ENCODE data around the gene SHISAL2A.

Gene SHISAL2A

DNA sequence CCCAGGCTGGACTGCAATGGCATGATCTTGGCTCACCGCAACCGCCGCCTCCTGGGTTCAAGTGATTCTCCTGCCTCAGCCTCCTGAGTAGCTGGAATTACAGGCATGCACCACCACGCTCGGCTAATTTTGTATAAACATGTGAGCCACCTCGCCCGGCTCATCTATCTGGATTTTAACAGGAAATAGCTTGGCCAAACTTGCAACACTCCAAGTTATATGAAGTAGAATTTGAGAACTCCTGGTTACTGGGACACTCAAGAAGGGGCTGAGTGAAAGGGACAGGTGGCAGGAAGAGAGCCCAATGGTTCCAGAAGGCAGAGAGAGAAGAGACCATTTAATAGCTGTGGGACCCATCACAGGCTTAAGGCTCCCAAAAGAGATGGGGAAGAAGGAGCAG is 33.7 kb upstream of the SHISAL2A start:
- Histone ChIP-seq H3K36me3 (ENCODE audit: control insufficient read depth, insufficient read depth, low read length) (no peaks in the 10 kb centered on the region), H3K9me3 (ENCODE audit: control insufficient read depth, low read length) (no peaks in the 10 kb centered on the region), H3K4me1 (ENCODE audit: control insufficient read depth, insufficient read depth, low read length) (peaks cover 19% of the 10 kb centered on the region), H3K4me3 (ENCODE audit: insufficient read depth, low read depth, low read length) (no peak overlapping the region), H3K27me3 (ENCODE audit: control insufficient read depth, insufficient read depth, low read length, poor library complexity, severe bottlenecking) (peaks cover 37% of the 10 kb centered on the region), H3K27ac (ENCODE audit: insufficient read depth, low read depth, low read length, poor library complexity, severe bottlenecking) (no peak overlapping the region)
- WGBS, 2 experiments = 92 to 94% methylated on average over 7 of the region's 7 CpGs

DNA sequence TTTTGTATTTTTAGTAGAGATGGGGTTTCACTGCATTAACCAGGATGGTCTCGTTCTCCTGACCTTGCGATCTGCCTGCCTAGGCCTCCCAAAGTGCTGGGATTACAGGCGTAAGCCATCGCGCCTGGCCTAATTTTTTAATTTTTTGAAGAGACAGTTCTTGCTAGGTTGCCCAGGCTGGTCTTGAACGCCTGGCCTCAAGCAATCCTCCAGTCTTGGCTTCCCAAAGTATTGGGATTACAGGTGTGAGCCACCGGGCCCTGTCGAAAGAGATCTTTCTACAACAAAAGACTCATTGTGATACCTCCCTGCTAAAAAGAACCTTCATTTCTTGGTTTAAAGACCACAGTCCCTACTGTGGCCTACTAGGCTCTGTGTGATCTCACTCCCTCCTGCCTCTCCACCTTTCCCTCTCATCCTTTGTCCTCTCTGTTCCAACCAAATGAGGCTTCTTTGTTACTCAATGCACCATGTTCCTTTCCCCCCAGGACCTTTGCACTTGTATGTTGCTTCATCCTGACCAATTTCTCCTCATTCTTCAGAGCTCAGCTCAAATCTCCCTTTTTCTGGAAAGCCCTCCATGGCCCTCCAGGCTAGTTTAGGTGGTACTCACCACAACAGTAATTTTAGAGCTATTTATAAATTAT is 32.3 kb upstream of the SHISAL2A start:
- WGBS, 2 experiments = 93% methylated on average over 8 of the region's 8 CpGs
- peaks cover 39% of the 10 kb centered on the region for H3K27me3 ChIP-seq (ENCODE audit: control insufficient read depth, insufficient read depth, low read length, poor library complexity, severe bottlenecking)

DNA sequence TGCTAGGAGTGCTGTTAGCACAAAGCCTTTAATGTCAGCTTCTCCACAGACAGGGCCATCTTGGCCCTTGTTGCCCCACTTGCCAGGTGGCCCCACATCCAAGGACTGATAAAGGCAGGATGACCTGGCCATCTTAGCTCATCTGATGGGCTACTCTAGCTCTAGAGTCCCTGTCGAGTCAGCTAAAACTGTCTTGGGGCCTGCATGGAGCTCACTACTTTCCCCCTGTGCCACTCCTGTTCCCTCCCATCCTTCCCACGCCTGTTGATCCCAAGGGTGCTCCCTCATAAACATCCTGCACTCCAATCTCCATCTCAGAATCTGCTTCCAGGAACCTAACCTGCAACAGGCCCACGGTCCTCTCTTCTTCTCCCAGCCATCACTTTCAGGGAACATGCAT is 31.4 kb upstream of the SHISAL2A start:
- no peaks in the 10 kb centered on the region for H3K36me3 ChIP-seq (ENCODE audit: control insufficient read depth, insufficient read depth, low read length)
- no peaks in the 10 kb centered on the region for H3K9me3 ChIP-seq (ENCODE audit: control insufficient read depth, low read length)
- 85 to 90% methylated on average over 3 of the region's 3 CpGs for WGBS, 2 experiments
- peaks cover 13% of the 10 kb centered on the region for H3K4me1 ChIP-seq (ENCODE audit: control insufficient read depth, insufficient read depth, low read length)
- peaks cover 39% of the 10 kb centered on the region for H3K27me3 ChIP-seq (ENCODE audit: control insufficient read depth, insufficient read depth, low read length, poor library complexity, severe bottlenecking)
- no peak overlapping the region for H3K27ac ChIP-seq (ENCODE audit: insufficient read depth, low read depth, low read length, poor library complexity, severe bottlenecking)
- no peak overlapping the region for H3K4me3 ChIP-seq (ENCODE audit: insufficient read depth, low read depth, low read length)

More for the DNA sequence above, 32.3 kb upstream of the SHISAL2A start:
- Histone ChIP-seq H3K4me3 (ENCODE audit: insufficient read depth, low read depth, low read length) (no peak overlapping the region), H3K27ac (ENCODE audit: insufficient read depth, low read depth, low read length, poor library complexity, severe bottlenecking) (no peak overlapping the region), H3K4me1 (ENCODE audit: control insufficient read depth, insufficient read depth, low read length) (peaks cover 13% of the 10 kb centered on the region), H3K36me3 (ENCODE audit: control insufficient read depth, insufficient read depth, low read length) (no peaks in the 10 kb centered on the region), H3K9me3 (ENCODE audit: control insufficient read depth, low read length) (no peaks in the 10 kb centered on the region)

DNA sequence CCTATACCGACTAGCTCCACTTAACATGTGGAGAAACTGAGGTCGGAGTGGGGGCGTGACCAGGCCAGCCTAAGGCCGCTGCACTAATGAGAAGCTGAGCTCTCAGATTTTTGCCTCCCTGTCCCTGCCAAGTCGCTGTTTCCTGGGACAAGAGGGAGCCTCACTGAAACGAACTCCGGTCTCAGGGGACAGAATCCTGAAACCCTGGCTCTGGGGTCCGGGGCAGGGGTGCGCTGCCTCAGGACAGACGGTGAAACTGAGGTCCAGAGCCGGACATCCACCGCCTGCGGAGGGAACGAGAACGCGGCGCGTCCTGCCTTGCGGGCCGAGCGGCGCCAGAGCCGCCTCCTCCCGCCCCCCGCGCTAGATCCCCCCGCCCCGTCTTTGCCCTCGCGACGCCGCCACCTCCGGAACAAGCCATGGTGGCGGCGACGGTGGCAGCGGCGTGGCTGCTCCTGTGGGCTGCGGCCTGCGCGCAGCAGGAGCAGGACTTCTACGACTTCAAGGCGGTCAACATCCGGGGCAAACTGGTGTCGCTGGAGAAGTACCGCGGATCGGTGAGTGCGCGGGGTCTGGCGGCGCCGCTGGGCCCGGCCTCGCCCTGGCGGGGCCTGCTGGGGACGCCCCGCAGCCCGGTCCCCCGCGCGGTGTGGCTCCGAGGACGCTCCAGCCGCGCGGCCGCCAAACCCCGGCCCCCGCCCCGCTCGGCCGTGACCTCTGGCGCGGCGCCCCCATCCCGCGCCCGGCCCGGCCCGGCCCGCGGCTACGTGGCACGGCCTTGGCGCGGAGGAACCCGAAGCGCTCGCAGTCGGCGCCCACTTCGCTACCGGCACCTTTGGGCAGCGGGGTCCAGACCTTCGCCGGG is 30.7 kb upstream of the SHISAL2A start, which contains the start of gene GPX7:
Gene GPX7 (plus strand): TSS at position 381 of the 865 bp plus-strand sequence. CDS start 39 bp downstream, at position 420.
- H3K4me1 ChIP-seq (ENCODE audit: control insufficient read depth, insufficient read depth, low read length) = peaks cover 13% of the 10 kb centered on the region
- no peaks in the 10 kb centered on the region for H3K36me3 ChIP-seq (ENCODE audit: control insufficient read depth, insufficient read depth, low read length)
- H3K4me3 ChIP-seq (ENCODE audit: insufficient read depth, low read depth, low read length) = peak within 1 kb of the TSS; percentile 54
- H3K27me3 ChIP-seq (ENCODE audit: control insufficient read depth, insufficient read depth, low read length, poor library complexity, severe bottlenecking) = peaks cover 39% of the 10 kb centered on the region
- 4% methylated on average over 97 of the region's 97 CpGs for WGBS, 2 experiments
- no peak within 1 kb of the TSS for H3K27ac ChIP-seq (ENCODE audit: insufficient read depth, low read depth, low read length, poor library complexity, severe bottlenecking)
- H3K9me3 ChIP-seq (ENCODE audit: control insufficient read depth, low read length) = no peaks in the 10 kb centered on the region

DNA sequence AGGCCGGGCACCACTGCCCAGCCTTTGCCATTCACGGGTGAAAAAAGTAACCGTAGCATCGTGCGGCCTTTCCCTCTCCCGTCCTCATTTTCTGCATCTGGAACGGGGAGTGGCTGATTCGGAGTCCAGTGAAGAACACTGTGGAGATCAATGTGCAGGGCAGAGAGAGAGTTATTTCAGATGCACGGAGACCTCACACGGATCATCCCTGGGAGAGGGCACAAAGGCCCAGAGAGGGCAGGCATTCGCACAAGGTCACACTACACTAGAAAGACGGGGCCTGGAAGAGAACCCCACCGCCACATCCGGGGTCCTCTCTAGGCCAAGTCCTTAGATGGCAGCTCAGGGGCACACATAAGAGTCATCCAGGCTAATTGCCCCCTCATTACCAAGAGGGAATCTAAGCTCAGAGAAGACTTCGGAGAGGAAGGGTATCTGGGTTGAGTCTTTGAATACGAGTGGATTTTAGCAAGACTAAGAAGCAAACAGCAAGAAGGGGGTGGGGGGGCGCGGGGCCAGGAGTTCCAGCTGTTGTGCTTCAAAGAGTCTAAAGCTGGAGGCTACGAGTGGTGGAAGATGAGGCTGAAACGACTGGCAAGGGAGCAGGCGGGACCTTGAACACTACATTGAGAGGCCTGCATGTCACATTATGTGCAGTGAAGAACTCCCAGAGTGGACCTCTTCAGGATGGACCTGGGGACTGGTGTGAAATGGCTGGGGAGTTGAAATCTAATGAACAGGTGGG is 29.9 kb upstream of the SHISAL2A start:
- 54 to 57% methylated on average over 21 of the region's 21 CpGs for WGBS, 2 experiments
- Histone ChIP-seq H3K4me3 (ENCODE audit: insufficient read depth, low read depth, low read length) (peak overlapping the region; percentile 54), H3K27ac (ENCODE audit: insufficient read depth, low read depth, low read length, poor library complexity, severe bottlenecking) (no peak overlapping the region)

DNA sequence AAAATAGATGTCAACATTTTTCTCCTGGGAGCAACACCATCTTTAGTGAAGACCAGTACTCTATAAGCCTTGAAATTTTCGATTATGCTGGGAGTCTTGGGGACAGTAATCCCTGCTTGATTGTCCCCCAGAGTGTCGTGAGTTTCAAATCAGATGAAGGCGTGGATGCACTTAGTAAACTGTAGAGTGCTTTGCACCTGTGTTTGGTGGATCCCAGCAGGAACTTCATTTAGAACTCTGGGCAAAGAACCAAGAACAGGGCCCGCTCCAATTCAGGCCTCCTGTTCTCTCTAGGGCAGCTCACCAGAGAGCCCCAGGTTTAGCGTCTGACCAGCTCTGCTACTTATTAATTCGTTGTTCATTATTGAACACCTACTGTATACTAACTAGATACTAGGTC is 29.3 kb upstream of the SHISAL2A start:
- H3K4me3 ChIP-seq (ENCODE audit: insufficient read depth, low read depth, low read length) = no peak overlapping the region
- H3K27ac ChIP-seq (ENCODE audit: insufficient read depth, low read depth, low read length, poor library complexity, severe bottlenecking) = no peak overlapping the region
- peaks cover 13% of the 10 kb centered on the region for H3K4me1 ChIP-seq (ENCODE audit: control insufficient read depth, insufficient read depth, low read length)
- H3K9me3 ChIP-seq (ENCODE audit: control insufficient read depth, low read length) = no peaks in the 10 kb centered on the region
- H3K27me3 ChIP-seq (ENCODE audit: control insufficient read depth, insufficient read depth, low read length, poor library complexity, severe bottlenecking) = peaks cover 39% of the 10 kb centered on the region
- WGBS, 2 experiments = 94% methylated on average over 6 of the region's 6 CpGs
- H3K36me3 ChIP-seq (ENCODE audit: control insufficient read depth, insufficient read depth, low read length) = no peaks in the 10 kb centered on the region

More for the DNA sequence above, 29.9 kb upstream of the SHISAL2A start:
- H3K27me3 ChIP-seq (ENCODE audit: control insufficient read depth, insufficient read depth, low read length, poor library complexity, severe bottlenecking) = peaks cover 39% of the 10 kb centered on the region
- no peaks in the 10 kb centered on the region for H3K9me3 ChIP-seq (ENCODE audit: control insufficient read depth, low read length)
- peaks cover 13% of the 10 kb centered on the region for H3K4me1 ChIP-seq (ENCODE audit: control insufficient read depth, insufficient read depth, low read length)
- H3K36me3 ChIP-seq (ENCODE audit: control insufficient read depth, insufficient read depth, low read length) = no peaks in the 10 kb centered on the region

DNA sequence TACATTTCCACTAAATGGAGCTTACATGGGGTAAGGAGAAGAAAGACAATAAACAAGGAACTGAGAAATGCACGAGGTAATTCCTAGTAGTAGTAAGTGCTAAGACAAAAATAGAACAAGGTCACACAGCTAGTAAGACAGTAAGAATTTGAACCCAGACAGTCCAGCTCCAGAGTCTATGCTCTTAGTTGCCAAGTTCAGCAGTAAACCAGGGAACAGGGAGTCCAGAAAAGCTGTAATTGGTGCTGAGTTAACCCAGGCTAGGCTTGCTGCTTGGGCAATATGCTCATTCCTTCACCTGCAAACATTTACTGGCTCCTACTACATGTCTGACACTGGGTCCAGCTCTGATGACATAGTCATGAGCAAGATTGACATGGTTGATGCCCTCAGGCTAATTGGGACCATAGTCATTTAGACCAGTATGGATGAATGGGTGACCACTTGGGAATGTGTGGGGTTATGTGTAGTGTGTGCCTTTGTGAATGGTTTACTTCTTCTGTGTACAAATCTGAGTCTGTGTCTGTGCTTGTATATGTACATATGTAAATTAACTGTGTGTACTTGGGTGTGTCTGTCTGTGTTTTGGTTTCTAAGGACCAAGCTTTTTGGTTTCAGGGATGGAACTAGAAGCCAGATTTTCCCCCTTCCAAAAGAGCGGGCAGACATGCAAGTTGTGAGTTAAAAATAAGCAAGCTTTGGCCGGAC is 28.8 kb upstream of the SHISAL2A start:
- peaks cover 13% of the 10 kb centered on the region for H3K4me1 ChIP-seq (ENCODE audit: control insufficient read depth, insufficient read depth, low read length)
- no peak overlapping the region for H3K4me3 ChIP-seq (ENCODE audit: insufficient read depth, low read depth, low read length)
- H3K9me3 ChIP-seq (ENCODE audit: control insufficient read depth, low read length) = no peaks in the 10 kb centered on the region
- peaks cover 39% of the 10 kb centered on the region for H3K27me3 ChIP-seq (ENCODE audit: control insufficient read depth, insufficient read depth, low read length, poor library complexity, severe bottlenecking)
- WGBS, 2 experiments = 93 to 94% methylated on average over 3 of the region's 3 CpGs
- H3K36me3 ChIP-seq (ENCODE audit: control insufficient read depth, insufficient read depth, low read length) = no peaks in the 10 kb centered on the region
- no peak overlapping the region for H3K27ac ChIP-seq (ENCODE audit: insufficient read depth, low read depth, low read length, poor library complexity, severe bottlenecking)

DNA sequence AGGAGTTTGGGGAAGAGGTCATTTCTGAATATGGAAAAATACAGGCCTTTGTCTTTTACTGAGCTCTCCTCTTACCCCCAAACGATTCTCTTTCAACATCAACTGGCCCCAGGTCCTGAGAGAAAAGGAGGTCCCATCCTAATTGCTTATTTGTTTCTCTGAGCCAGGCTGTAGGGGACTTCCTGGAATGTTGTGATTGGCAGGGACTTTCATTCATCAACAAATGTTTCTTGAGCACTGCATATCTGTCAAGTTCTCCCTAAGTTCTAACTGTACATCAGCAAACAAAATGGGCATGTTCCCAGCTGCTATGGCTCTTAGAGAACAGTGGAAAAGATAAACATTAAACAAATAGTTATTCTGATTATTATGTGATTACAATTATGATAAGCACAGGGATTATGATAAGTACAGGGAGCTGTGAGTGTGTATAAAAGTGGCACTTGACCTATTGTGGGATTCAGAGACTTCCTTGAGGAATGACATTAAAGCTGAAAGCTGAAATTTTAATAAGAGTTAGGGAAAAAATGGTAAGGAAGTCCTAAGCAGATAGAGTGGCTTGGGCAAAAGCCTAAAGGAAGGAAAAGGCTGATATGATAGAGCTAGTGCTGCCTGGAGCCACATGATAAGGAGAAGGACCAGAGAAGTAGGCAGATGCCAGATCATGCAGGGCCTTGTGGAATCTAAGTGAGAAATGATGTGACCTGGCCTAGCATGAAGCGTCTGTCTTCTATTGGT is 19.2 kb upstream of the SHISAL2A start:
- no peaks in the 10 kb centered on the region for H3K9me3 ChIP-seq (ENCODE audit: control insufficient read depth, low read length)
- no peak overlapping the region for H3K27ac ChIP-seq (ENCODE audit: insufficient read depth, low read depth, low read length, poor library complexity, severe bottlenecking)
- H3K4me1 ChIP-seq (ENCODE audit: control insufficient read depth, insufficient read depth, low read length) = no peaks in the 10 kb centered on the region
- no peak overlapping the region for H3K4me3 ChIP-seq (ENCODE audit: insufficient read depth, low read depth, low read length)
- WGBS, 2 experiments = 66 to 71% methylated on average over 2 of the region's 2 CpGs
- no peaks in the 10 kb centered on the region for H3K27me3 ChIP-seq (ENCODE audit: control insufficient read depth, insufficient read depth, low read length, poor library complexity, severe bottlenecking)
- no peaks in the 10 kb centered on the region for H3K36me3 ChIP-seq (ENCODE audit: control insufficient read depth, insufficient read depth, low read length)

DNA sequence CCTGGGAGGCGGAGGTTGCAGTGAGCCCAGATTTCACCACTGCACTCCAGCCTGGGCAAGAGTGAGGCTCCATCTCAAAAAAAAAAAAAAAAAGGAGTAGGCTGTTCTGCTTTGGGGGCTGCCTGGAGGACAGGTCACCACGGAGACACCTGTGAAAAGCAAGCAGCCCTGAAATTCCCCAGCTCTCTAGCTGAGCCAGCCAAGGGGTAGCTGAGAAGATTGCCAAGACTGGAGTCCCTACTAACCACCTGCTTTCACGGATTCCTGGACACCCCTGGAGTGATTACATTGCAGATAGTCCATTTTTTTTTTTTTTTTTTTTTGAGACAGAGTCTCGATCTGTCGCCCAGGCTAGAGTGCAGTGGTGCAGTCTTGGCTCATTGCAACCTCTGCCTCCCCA is 18.3 kb upstream of the SHISAL2A start:
- Histone ChIP-seq H3K36me3 (ENCODE audit: control insufficient read depth, insufficient read depth, low read length) (no peaks in the 10 kb centered on the region), H3K4me3 (ENCODE audit: insufficient read depth, low read depth, low read length) (no peak overlapping the region), H3K27ac (ENCODE audit: insufficient read depth, low read depth, low read length, poor library complexity, severe bottlenecking) (no peak overlapping the region), H3K4me1 (ENCODE audit: control insufficient read depth, insufficient read depth, low read length) (no peaks in the 10 kb centered on the region), H3K27me3 (ENCODE audit: control insufficient read depth, insufficient read depth, low read length, poor library complexity, severe bottlenecking) (no peaks in the 10 kb centered on the region), H3K9me3 (ENCODE audit: control insufficient read depth, low read length) (no peaks in the 10 kb centered on the region)
- WGBS, 2 experiments = 85 to 92% methylated on average over 5 of the region's 5 CpGs

Data from ectodermal cell (in vitro differentiated cells).